ENCODE measurements around the gene HHIPL1. TPM values are rescaled to one million over a fixed set of nuclear protein-coding genes. Genes with fewer than 3 reads are reported as not detected.

HHIPL1 gene
- total RNA-seq, 1 donor from 2014 or later = 1.1 TPM

GRCh38 chr14:99655521-99655920, 10.6 kb downstream of the HHIPL1 start:
- DNase-seq (ENCODE audit: low read depth) = no peak

GRCh38 chr14:99656171-99656570, 11.2 kb downstream of the HHIPL1 start:
- Histone ChIP-seq H3K36me3 (ENCODE audit: control insufficient read depth, insufficient read depth, low read length) (no peaks in the 10 kb centered on the region), H3K27me3 (ENCODE audit: control insufficient read depth, insufficient read depth, low read length) (peaks cover 40% of the 10 kb centered on the region), H3K4me3 (ENCODE audit: low read depth, low read length) (no peak overlapping the region)
- no peak for DNase-seq (ENCODE audit: low read depth)
- TF ChIP-seq CTCF (IDR thresholded peaks at IDR 0.05; ENCODE audit: insufficient read depth, low read length, poor library complexity, severe bottlenecking) = no peak

More at GRCh38 chr14:99655521-99655920, 10.6 kb downstream of the HHIPL1 start:
- TF ChIP-seq CTCF (IDR thresholded peaks at IDR 0.05; ENCODE audit: insufficient read depth, low read length, poor library complexity, severe bottlenecking) = no peak
- no peaks in the 10 kb centered on the region for H3K36me3 ChIP-seq (ENCODE audit: control insufficient read depth, insufficient read depth, low read length)
- no peak overlapping the region for H3K4me3 ChIP-seq (ENCODE audit: low read depth, low read length)
- H3K27me3 ChIP-seq (ENCODE audit: control insufficient read depth, insufficient read depth, low read length) = peaks cover 34% of the 10 kb centered on the region

GRCh38 chr14:99657645-99658155, 12.8 kb downstream of the HHIPL1 start:
- DNase-seq (ENCODE audit: low read depth) = no peak
- no peak for TF ChIP-seq CTCF (IDR thresholded peaks at IDR 0.05; ENCODE audit: insufficient read depth, low read length, poor library complexity, severe bottlenecking)
- peaks cover 40% of the 10 kb centered on the region for H3K27me3 ChIP-seq (ENCODE audit: control insufficient read depth, insufficient read depth, low read length)
- no peak overlapping the region for H3K4me3 ChIP-seq (ENCODE audit: low read depth, low read length)
- no peaks in the 10 kb centered on the region for H3K36me3 ChIP-seq (ENCODE audit: control insufficient read depth, insufficient read depth, low read length)

GRCh38 chr14:99658218-99658845, 13.4 kb downstream of the HHIPL1 start:
- Histone ChIP-seq H3K4me3 (ENCODE audit: low read depth, low read length) (no peak overlapping the region), H3K27me3 (ENCODE audit: control insufficient read depth, insufficient read depth, low read length) (peaks cover 40% of the 10 kb centered on the region), H3K36me3 (ENCODE audit: control insufficient read depth, insufficient read depth, low read length) (no peaks in the 10 kb centered on the region)
- no peak for DNase-seq (ENCODE audit: low read depth)
- TF ChIP-seq CTCF (IDR thresholded peaks at IDR 0.05; ENCODE audit: insufficient read depth, low read length, poor library complexity, severe bottlenecking) = no peak

GRCh38 chr14:99659333-99659741, 14.4 kb downstream of the HHIPL1 start:
- peaks cover 40% of the 10 kb centered on the region for H3K27me3 ChIP-seq (ENCODE audit: control insufficient read depth, insufficient read depth, low read length)
- peak; percentile 14 for TF ChIP-seq CTCF (IDR thresholded peaks at IDR 0.05; ENCODE audit: insufficient read depth, low read length, poor library complexity, severe bottlenecking)
- H3K36me3 ChIP-seq (ENCODE audit: control insufficient read depth, insufficient read depth, low read length) = no peaks in the 10 kb centered on the region
- H3K4me3 ChIP-seq (ENCODE audit: low read depth, low read length) = no peak overlapping the region
- DNase-seq (ENCODE audit: low read depth) = no peak

All from kidney epithelial cell (primary cell).